Psoas muscle (tissue), 8 donors: ENCODE measurements around the gene NDUFV2. TPM values are rescaled to one million over a fixed set of nuclear protein-coding genes. Genes with fewer than 3 reads are reported as not detected.

Source experiments
- ATAC-seq, 4 donors: fragments of 200-7000 bp; cut with Tn5 transposase; one replicate each; pipeline ENCODE4 v1.9.1; 2020; ENCODE audit warnings: moderate library complexity in 3 of 4, mild to moderate bottlenecking in 2 of 4
- DNase-seq, 2 donors: peaks; one replicate each; pipeline ENCODE4 v3.0.0-alpha.2; 2020
- H3K27ac ChIP-seq: fragments of 200-600 bp; one replicate; pipeline ENCODE4 v1.8.0; 2022
- H3K27me3 ChIP-seq, 3 donors: fragments of 200-600 bp in 1 of 3; one replicate each; pipeline versions ENCODE4 v1.6.1 to v1.8.0; 2013 to 2022; ENCODE audit warnings: low read length in 2 of 3, mild to moderate bottlenecking in 2 of 3, moderate library complexity in 1 of 3; ENCODE audit not compliant: insufficient read depth in 3 of 3
- H3K36me3 ChIP-seq, 2 donors: fragments of 200-600 bp in 1 of 2; one replicate each; pipeline versions ENCODE4 v1.6.1 to v1.8.0; 2013 to 2022; ENCODE audit warnings: low read depth in 1 of 2, mild to moderate bottlenecking in 1 of 2, moderate library complexity in 1 of 2; ENCODE audit not compliant: insufficient read depth in 1 of 2
- H3K4me1 ChIP-seq: fragments of 200-600 bp; one replicate; pipeline ENCODE4 v1.8.0; 2022
- H3K4me3 ChIP-seq: fragments of 200-600 bp; one replicate; pipeline ENCODE4 v1.8.0; 2022; ENCODE audit warnings: mild to moderate bottlenecking
- H3K9me3 ChIP-seq: fragments of 200-600 bp; one replicate; pipeline ENCODE4 v1.8.0; 2022
- CTCF ChIP-seq: fragments of 200-600 bp; IDR thresholded peaks from one replicate; pipeline ENCODE4 v1.8.0; 2022; ENCODE audit warnings: antibody characterized with exemption
- WGBS, 3 donors: extraction: QIAGEN DNeasy Blood & Tissue Kit; methylation state at CpG; one replicate each; pipeline versions ENCODE4 v1.1.6 to v1.1.7; 2013; 5-methylcytosine and 5-hydroxymethylcytosine counted together
- intact Hi-C, 2 donors: fragments of 100-400 bp; cut with DNase I; formaldehyde crosslinking; loops; one replicate each; pipeline versions ENCODE4 v1.11.0 to v1.14.2; 2022
- polyA plus RNA-seq, 3 donors: library from polyadenylated mRNA; stranded (reverse); fragments of 200-250 nt; gene quantifications; one replicate each; pipeline ENCODE4 v1.2.3, GENCODE V29; 2013
- total RNA-seq, 4 donors: library from RNA; stranded (reverse); fragmentation: NEBNext Ultra II Directional in 2 of 4; extraction: Animal tissue kit (Norgen Biotek cat#: 25700) in 2 of 4; gene quantifications; one replicate each; pipeline versions ENCODE4 v1.2.1 to v1.2.4, GENCODE V29; 2021 to 2023
- donor health status: healthy with polysubstance abuse.
- donor health status: DM: no; HTN: no; CAD: no; lungs with moderate emphysema.
- donor health status: Bipolar disorder and iron deficiency.
- donor health status: healthy.
- donor health status: DM: yes; HTN: yes; CAD: no.
- donor health status: DM: no; HTN: no; CAD: no.
- donor health status: DM: no; HTN: no; CAD: no.
- donor health status: DM: yes; HTN: yes; CAD: no.

The NDUFV2 gene
- total and polyA plus RNA-seq, 7 donors, result 312 to 565 (median 451) TPM

GRCh38 chr18:9079818-9080528, 22.5 kb upstream of the NDUFV2 start:
- ATAC-seq (no peak), DNase-seq (no peak)
- Histone ChIP-seq H3K36me3 (no peaks in the 10 kb centered on the region), H3K4me3 (no peak overlapping the region), H3K27ac (no peak overlapping the region), H3K9me3 (no peaks in the 10 kb centered on the region), H3K4me1 (no peaks in the 10 kb centered on the region), H3K27me3 (no peaks in the 10 kb centered on the region)
- TF ChIP-seq CTCF, result no peak
- 62 to 66% (median 65%) methylated on average over 6 of the region's 6 CpGs for WGBS, 3 donors
- intact Hi-C loops, result loop anchor here in 1 of 2 donors (10.0 kb wide), 2 partner anchors 255 to 435 kb away; partner anchors contain the start of gene TWSG1

- H3K4me3 ChIP-seq, result no peak overlapping the region
- WGBS, 3 donors, result 87 to 88% (median 88%) methylated on average over 4 of the region's 4 CpGs
- TF ChIP-seq CTCF, result no peak
- no peaks in the 10 kb centered on the region for H3K4me1 ChIP-seq
- intact Hi-C loops, result no loop called here
- no peak overlapping the region for H3K27ac ChIP-seq
- H3K36me3 ChIP-seq, result no peaks in the 10 kb centered on the region
- no peaks in the 10 kb centered on the region for H3K27me3 ChIP-seq
- ATAC-seq (no peak), DNase-seq (no peak)
- no peaks in the 10 kb centered on the region for H3K9me3 ChIP-seq
Measured at GRCh38 chr18:9081940-9082339, 20.6 kb upstream of the NDUFV2 start.

GRCh38 chr18:9082711-9083510, 19.6 kb upstream of the NDUFV2 start:
- intact Hi-C loops, result no loop called here
- Histone ChIP-seq H3K36me3 (no peaks in the 10 kb centered on the region), H3K4me3 (no peak overlapping the region), H3K27me3 (no peaks in the 10 kb centered on the region), H3K27ac (no peak overlapping the region), H3K9me3 (no peaks in the 10 kb centered on the region), H3K4me1 (no peaks in the 10 kb centered on the region)
- 72 to 79% (median 75%) methylated on average over 5 of the region's 5 CpGs for WGBS, 3 donors
- no peak for TF ChIP-seq CTCF
- ATAC-seq, result no peak
- no peak for DNase-seq

- ATAC-seq (no peak), DNase-seq (no peak)
- Histone ChIP-seq H3K27me3 (no peaks in the 10 kb centered on the region), H3K4me3 (no peak overlapping the region), H3K4me1 (no peaks in the 10 kb centered on the region), H3K9me3 (no peaks in the 10 kb centered on the region), H3K27ac (no peak overlapping the region), H3K36me3 (no peaks in the 10 kb centered on the region)
- WGBS, 3 donors, result 66 to 76% (median 67%) methylated on average over 2 of the region's 2 CpGs
- intact Hi-C loops, result no loop called here
- no peak for TF ChIP-seq CTCF
Measured at GRCh38 chr18:9086015-9086414, 16.5 kb upstream of the NDUFV2 start.
